HG03520 (cell line): ENCODE measurements around the gene LCN6.
"Not testable (repeated sequence)": the region's sequence is repeated elsewhere in the genome, so short reads cannot be mapped to it uniquely, and the experiment has no call there.

ENCODE experiments used
- ATAC-seq: cut with Tn5 transposase; IDR thresholded peaks from one replicate; pipeline ENCODE4 v1.9.1; 2021; ENCODE audit warnings: mild to moderate bottlenecking, moderate library complexity; ENCODE audit not compliant: unreplicated experiment

LCN6 gene

GRCh38 chr9:136760424-136760823 is 12.1 kb upstream of the LCN6 start:
- ATAC-seq: no peak

- no peak for ATAC-seq
Measured at GRCh38 chr9:136759436-136760325, 11.4 kb upstream of the LCN6 start.

GRCh38 chr9:136759001-136759400 is 10.7 kb upstream of the LCN6 start:
- ATAC-seq: no peak

GRCh38 chr9:136757751-136758140 is 9.4 kb upstream of the LCN6 start:
- ATAC-seq: no peak

GRCh38 chr9:136757328-136757727 is 9.0 kb upstream of the LCN6 start:
- ATAC-seq: no peak

- ATAC-seq: no peak
Measured at GRCh38 chr9:136756836-136757235, 8.5 kb upstream of the LCN6 start.

- ATAC-seq: no peak
Measured at GRCh38 chr9:136756134-136756438, 7.8 kb upstream of the LCN6 start.

GRCh38 chr9:136755302-136756133 is 7.2 kb upstream of the LCN6 start:
- ATAC-seq: not testable (repeated sequence)

- ATAC-seq: no peak
Measured at GRCh38 chr9:136754626-136755301, 6.4 kb upstream of the LCN6 start.

GRCh38 chr9:136754059-136754572 is 5.8 kb upstream of the LCN6 start:
- no peak for ATAC-seq

- ATAC-seq: no peak
Measured at GRCh38 chr9:136753371-136754058, 5.2 kb upstream of the LCN6 start.

- no peak for ATAC-seq
Measured at GRCh38 chr9:136751814-136752213, 3.5 kb upstream of the LCN6 start.

GRCh38 chr9:136751244-136751643 is 2.9 kb upstream of the LCN6 start:
- no peak for ATAC-seq

- ATAC-seq: no peak
Measured at GRCh38 chr9:136750526-136750925, 2.2 kb upstream of the LCN6 start.

GRCh38 chr9:136748666-136749611 is 614 bp upstream of the LCN6 start:
- no peak for ATAC-seq

- ATAC-seq: no peak
Measured at GRCh38 chr9:136747161-136748060, 914 bp downstream of the LCN6 start.

GRCh38 chr9:136746621-136747020 is 1.7 kb downstream of the LCN6 start:
- no peak for ATAC-seq

GRCh38 chr9:136746155-136746490 is 2.2 kb downstream of the LCN6 start:
- no peak for ATAC-seq
